CD14-positive monocyte (primary cell): Measurements from ENCODE around the gene FOS. TPM values are rescaled to one million over a fixed set of nuclear protein-coding genes. Genes with fewer than 3 reads are reported as not detected.

Experiments
- DNase-seq, 3 donors: peaks; one replicate each; pipeline ENCODE4 v3.0.0-alpha.2; 2011 to 2022
- H2AFZ ChIP-seq: 2 replicates; pipeline ENCODE4 v1.6.0; 2012; ENCODE audit warnings: mild to moderate bottlenecking, low read depth, low read length, inconsistent platforms; ENCODE audit not compliant: insufficient read depth, poor library complexity, severe bottlenecking
- H3K27ac ChIP-seq, 2 donors: 1 replicate in 1 of 2; 2 replicates in 1 of 2; pipeline ENCODE4 v1.5.1; 2012 to 2013; ENCODE audit warnings: low read length in 2 of 2, control low read depth in 1 of 2, inconsistent platforms in 1 of 2, low read depth in 1 of 2, mild to moderate bottlenecking in 1 of 2
- H3K27me3 ChIP-seq, 2 donors: one replicate each; pipeline versions ENCODE4 v1.6.0 to v1.6.1; 2011 to 2013; ENCODE audit warnings: low read length in 2 of 2; ENCODE audit not compliant: control insufficient read depth in 2 of 2, insufficient read depth in 2 of 2
- H3K36me3 ChIP-seq, 2 donors: replicated peaks in 1 of 2; 1 replicate in 1 of 2; 2 replicates in 1 of 2; pipeline versions ENCODE4 v1.5.1 to v1.6.1; 2012 to 2013; ENCODE audit warnings: low read length in 2 of 2, control low read depth in 1 of 2, inconsistent platforms in 1 of 2, mild to moderate bottlenecking in 1 of 2; ENCODE audit not compliant: insufficient read depth in 2 of 2, control insufficient read depth in 1 of 2
- H3K4me1 ChIP-seq, 2 donors: 1 replicate in 1 of 2; 2 replicates in 1 of 2; pipeline versions ENCODE4 v1.5.1 to v1.6.1; 2012 to 2013; ENCODE audit warnings: low read length in 2 of 2, control low read depth in 1 of 2, inconsistent platforms in 1 of 2, mild to moderate bottlenecking in 1 of 2, moderate library complexity in 1 of 2; ENCODE audit not compliant: insufficient read depth in 2 of 2, control insufficient read depth in 1 of 2
- H3K4me2 ChIP-seq: replicated peaks from 2 replicates; pipeline ENCODE3; 2012; ENCODE audit warnings: low read length, moderate library complexity, mild to moderate bottlenecking; ENCODE audit not compliant: poor library complexity, severe bottlenecking; ENCODE audit errors: extremely low read depth
- H3K4me3 ChIP-seq, 3 experiments: fragments of 200-600 bp in 1 of 3; sonication (generic) in 1 of 3; replicated peaks in 1 of 3; 1 replicate in 2 of 3; 2 replicates in 1 of 3; pipeline ENCODE4 v1.5.1; 2011 to 2013; ENCODE audit warnings: low read length in 3 of 3, mild to moderate bottlenecking in 3 of 3, control low read depth in 2 of 3, low read depth in 2 of 3, inconsistent platforms in 1 of 3, moderate library complexity in 1 of 3
- H3K79me2 ChIP-seq: 2 replicates; pipeline ENCODE4 v1.6.0; 2012; ENCODE audit warnings: mild to moderate bottlenecking, control low read depth, inconsistent platforms, low read length, moderate library complexity; ENCODE audit not compliant: insufficient read depth
- H3K9ac ChIP-seq: 2 replicates; pipeline ENCODE4 v1.6.0; 2017; ENCODE audit warnings: low read length, mild to moderate bottlenecking; ENCODE audit not compliant: insufficient read depth, poor library complexity, severe bottlenecking
- H3K9me3 ChIP-seq, 2 donors: replicated peaks in 1 of 2; 1 replicate in 1 of 2; 2 replicates in 1 of 2; pipeline versions ENCODE4 v1.5.1 to v1.6.1; 2012 to 2013; ENCODE audit warnings: low read length in 2 of 2, control low read depth in 1 of 2; ENCODE audit not compliant: control insufficient read depth in 1 of 2, insufficient read depth in 1 of 2
- H4K20me1 ChIP-seq: 2 replicates; pipeline ENCODE4 v1.6.0; 2012; ENCODE audit warnings: mild to moderate bottlenecking, low read length, control low read depth, moderate library complexity; ENCODE audit not compliant: insufficient read depth
- H3K27ac Mint-ChIP-seq, 7 donors: one replicate each; pipeline ENCODE4 v1.8.0; 2020; ENCODE audit warnings: mild to moderate bottlenecking in 7 of 7, mixed read lengths in 7 of 7, moderate library complexity in 6 of 7, inconsistent platforms in 2 of 7
- H3K27me3 Mint-ChIP-seq, 3 donors: one replicate each; pipeline ENCODE4 v1.8.0; 2021 to 2022; ENCODE audit warnings: low read depth in 3 of 3, mild to moderate bottlenecking in 3 of 3, mixed read lengths in 3 of 3, moderate library complexity in 3 of 3, inconsistent platforms in 1 of 3
- H3K36me3 Mint-ChIP-seq, 2 donors: one replicate each; pipeline ENCODE4 v1.8.0; 2020; ENCODE audit warnings: mixed read lengths in 2 of 2, inconsistent platforms in 1 of 2, mild to moderate bottlenecking in 1 of 2
- H3K4me1 Mint-ChIP-seq: one replicate; pipeline ENCODE4 v1.8.0; 2020; ENCODE audit warnings: mild to moderate bottlenecking, mixed read lengths
- H3K4me3 Mint-ChIP-seq, 2 donors: one replicate each; pipeline ENCODE4 v1.8.0; 2020; ENCODE audit warnings: mild to moderate bottlenecking in 2 of 2, mixed read lengths in 2 of 2, moderate library complexity in 1 of 2
- H3K9me3 Mint-ChIP-seq, 7 donors: one replicate each; pipeline ENCODE4 v1.8.0; 2020 to 2022; ENCODE audit warnings: mixed read lengths in 7 of 7, mild to moderate bottlenecking in 6 of 7, moderate library complexity in 6 of 7, inconsistent platforms in 2 of 7
- CTCF ChIP-seq: fragments of 200-600 bp; IDR thresholded peaks from one replicate; pipeline ENCODE4 v1.8.0; 2022; ENCODE audit warnings: antibody characterized with exemption, mild to moderate bottlenecking
- WGBS: methylation state at CpG from one replicate; pipeline ENCODE4 v1.1.5; 2013; ENCODE audit warnings: missing lambda C conversion rate; ENCODE audit not compliant: insufficient coverage; 5-methylcytosine and 5-hydroxymethylcytosine counted together
- intact Hi-C, 2 donors: fragments of 100-400 bp; cut with micrococcal nuclease; formaldehyde crosslinking; loops; one replicate each; pipeline versions ENCODE4 v1.15.0 to v1.15.1; 2023
- polyA plus RNA-seq, 3 donors: library from polyadenylated mRNA; depleted of rRNA in 1 of 3; unstranded in 2 of 3; stranded (reverse) in 1 of 3; fragments of 300-500 nt in 2 of 3; fragments of >200 nt in 1 of 3; fragmentation: Illumina TruSeq in 2 of 3; gene quantifications; 1 replicate in 2 of 3; 2 replicates in 1 of 3; pipeline ENCODE4 v1.2.3, GENCODE V29; 2012 to 2021

Gene FOS
- polyA plus RNA-seq, 3 donors, result 4,403 to 5,159 (median 4,841) TPM

GRCh38 chr14:75280831-75281653, 2.4 kb downstream of the FOS start:
- no peaks in the 10 kb centered on the region for H3K27me3 ChIP-seq
- peaks cover 41% of the 10 kb centered on the region for H3K79me2 ChIP-seq
- peaks cover 61% of the 10 kb centered on the region for H4K20me1 ChIP-seq
- intact Hi-C loops, result loop anchor here in 1 of 2 donors (5.0 kb wide), 1 partner anchor 149 kb away; no protein-coding TSS in a partner anchor
- H3K9ac ChIP-seq, result peak overlapping the region; percentile 99
- no peak overlapping the region for H2AFZ ChIP-seq
- peak in 1 of 3 donors; percentile 32 for DNase-seq
- Mint-ChIP-seq H3K27me3 (peaks cover 0 to 41% (median 7%) of the 10 kb centered on the region in 3 donors), H3K27ac (peak overlapping the region; percentile 98 to 100 (median 99)), H3K36me3 (peaks cover 41 to 47% of the 10 kb centered on the region in 2 donors), H3K4me1 (peaks cover 60% of the 10 kb centered on the region), H3K9me3 (peaks cover 15 to 31% (median 26%) of the 10 kb centered on the region in 7 donors), H3K4me3 (peak overlapping the region; percentile 95 to 100)
- 94% methylated on average over 8 of the region's 17 CpGs for WGBS
- peaks cover 56 to 63% of the 10 kb centered on the region in 2 donors for H3K4me1 ChIP-seq
- H3K36me3 ChIP-seq, result peaks cover 35 to 41% of the 10 kb centered on the region in 2 donors
- peak overlapping the region; percentile 80 to 100 (median 91) for H3K4me3 ChIP-seq
- H3K9me3 ChIP-seq, result no peaks in the 10 kb centered on the region
- H3K4me2 ChIP-seq, result peak overlapping the region; percentile 84
- TF ChIP-seq CTCF, result no peak
- H3K27ac ChIP-seq, result peak overlapping the region; percentile 89 to 98

DNA sequence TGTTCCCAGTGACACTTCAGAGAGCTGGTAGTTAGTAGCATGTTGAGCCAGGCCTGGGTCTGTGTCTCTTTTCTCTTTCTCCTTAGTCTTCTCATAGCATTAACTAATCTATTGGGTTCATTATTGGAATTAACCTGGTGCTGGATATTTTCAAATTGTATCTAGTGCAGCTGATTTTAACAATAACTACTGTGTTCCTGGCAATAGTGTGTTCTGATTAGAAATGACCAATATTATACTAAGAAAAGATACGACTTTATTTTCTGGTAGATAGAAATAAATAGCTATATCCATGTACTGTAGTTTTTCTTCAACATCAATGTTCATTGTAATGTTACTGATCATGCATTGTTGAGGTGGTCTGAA, 3.0 kb downstream of the FOS start:
- Mint-ChIP-seq H3K36me3 (peaks cover 40 to 46% of the 10 kb centered on the region in 2 donors), H3K4me3 (peak overlapping the region; percentile 95 to 100), H3K9me3 (peaks cover 15 to 31% (median 26%) of the 10 kb centered on the region in 7 donors), H3K27me3 (peaks cover 0 to 40% (median 7%) of the 10 kb centered on the region in 3 donors), H3K27ac (peak overlapping the region; percentile 98 to 100 (median 99)), H3K4me1 (peaks cover 60% of the 10 kb centered on the region)
- Histone ChIP-seq H3K36me3 (peaks cover 35 to 41% of the 10 kb centered on the region in 2 donors), H3K4me1 (peaks cover 56 to 63% of the 10 kb centered on the region in 2 donors), H3K9ac (peak overlapping the region; percentile 99), H3K27me3 (no peaks in the 10 kb centered on the region), H3K79me2 (peaks cover 41% of the 10 kb centered on the region), H2AFZ (no peak overlapping the region), H3K27ac (peak overlapping the region; percentile 89 to 98), H3K4me3 (peak overlapping the region; percentile 80 to 100 (median 91)), H4K20me1 (peaks cover 61% of the 10 kb centered on the region), H3K9me3 (no peaks in the 10 kb centered on the region), H3K4me2 (peak overlapping the region; percentile 84)
- intact Hi-C loops, result loop anchor here in 1 of 2 donors (5.0 kb wide), 1 partner anchor 149 kb away; no protein-coding TSS in a partner anchor
- TF ChIP-seq CTCF, result no peak
- DNase-seq, result no peak
- WGBS, result no CpG with 5 or more reads among the region's 1 CpG
